Upper lobe of left lung (tissue), 4 donors: ENCODE data around the gene PLCG2.

Experiments
- CTCF ChIP-seq, 6 experiments: fragments of 450-650 bp in 4 of 6; fragments of 200-600 bp in 2 of 6; sonication (generic) in 2 of 6; IDR thresholded peaks; one replicate each; pipeline ENCODE4 v1.5.1; 2016 to 2019; ENCODE audit warnings: antibody characterized with exemption in 6 of 6
- EP300 ChIP-seq, 4 donors: sonication (generic); formaldehyde crosslinking; IDR thresholded peaks; one replicate each; pipeline ENCODE4 v1.5.1; 2017; ENCODE audit warnings: antibody characterized with exemption in 4 of 4, control low read depth in 2 of 4
- POLR2A ChIP-seq, 4 donors: fragments of 450-650 bp; IDR thresholded peaks; one replicate each; pipeline ENCODE4 v1.5.1; 2016 to 2017; ENCODE audit warnings: antibody characterized with exemption in 4 of 4, mild to moderate bottlenecking in 2 of 4
- POLR2AphosphoS5 ChIP-seq, 2 donors: sonication (generic); formaldehyde crosslinking; IDR thresholded peaks; one replicate each; pipeline ENCODE4 v1.5.1; 2017; ENCODE audit warnings: antibody characterized with exemption in 2 of 2

DNA sequence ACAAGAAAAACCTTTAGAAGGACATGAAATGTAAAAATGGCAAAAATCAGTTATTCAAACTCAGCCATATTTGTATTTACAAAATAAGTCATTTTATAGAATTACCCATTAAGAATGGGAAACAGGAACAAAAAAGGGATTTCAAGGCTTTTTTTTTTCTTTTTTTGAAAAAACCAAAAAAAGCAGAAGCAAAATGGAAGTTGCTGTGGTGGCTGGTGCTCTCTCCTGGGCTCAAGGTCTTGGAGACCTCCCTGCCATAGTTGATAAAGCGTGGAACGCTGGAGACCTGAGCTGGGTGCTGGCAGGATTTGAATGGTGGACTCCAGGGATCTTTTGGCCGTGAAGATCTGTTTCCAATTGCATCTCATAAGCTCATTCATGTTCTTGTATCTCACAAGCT is 3.1 kb downstream of the PLCG2 start:
- TF ChIP-seq CTCF (IDR thresholded peaks at IDR 0.05) (no peak), POLR2A (IDR thresholded peaks at IDR 0.05) (no peak), POLR2AphosphoS5 (IDR thresholded peaks at IDR 0.05) (no peak), EP300 (IDR thresholded peaks at IDR 0.05) (no peak)
